Glutamatergic neuron (in vitro differentiated cells): Measurements from ENCODE around the gene SLC30A2. TPM values are rescaled to one million over a fixed set of nuclear protein-coding genes. Genes with fewer than 3 reads are reported as not detected.

Experiments
- DNase-seq: peaks from one replicate; pipeline ENCODE4 v3.0.0; 2022
- H3K27ac Mint-ChIP-seq: one replicate; pipeline ENCODE4 v1.8.0; 2020; ENCODE audit warnings: mild to moderate bottlenecking, mixed read lengths, inconsistent platforms; ENCODE audit not compliant: unreplicated experiment
- H3K27me3 Mint-ChIP-seq: one replicate; pipeline ENCODE4 v1.8.0; 2020; ENCODE audit warnings: mild to moderate bottlenecking, moderate library complexity, mixed read lengths, inconsistent platforms; ENCODE audit not compliant: unreplicated experiment
- H3K36me3 Mint-ChIP-seq: one replicate; pipeline ENCODE4 v1.8.0; 2020; ENCODE audit warnings: mild to moderate bottlenecking, mixed read lengths, inconsistent platforms; ENCODE audit not compliant: unreplicated experiment
- H3K4me1 Mint-ChIP-seq: one replicate; pipeline ENCODE4 v1.8.0; 2020; ENCODE audit warnings: mild to moderate bottlenecking, low read depth, mixed read lengths, inconsistent platforms; ENCODE audit not compliant: unreplicated experiment
- H3K4me3 Mint-ChIP-seq: one replicate; pipeline ENCODE4 v1.8.0; 2020; ENCODE audit warnings: mild to moderate bottlenecking, mixed read lengths, inconsistent platforms; ENCODE audit not compliant: unreplicated experiment
- H3K9me3 Mint-ChIP-seq: one replicate; pipeline ENCODE4 v1.8.0; 2020; ENCODE audit warnings: mild to moderate bottlenecking, moderate library complexity, mixed read lengths, inconsistent platforms; ENCODE audit not compliant: unreplicated experiment
- total RNA-seq: library from RNA; stranded (reverse); fragmentation: NEBNext Ultra II Directional; extraction: Animal tissue kit (Norgen Biotek cat#: 25700); gene quantifications from one replicate; pipeline ENCODE4 v1.2.1, GENCODE V29; 2021; ENCODE audit not compliant: unreplicated experiment
- TF ChIP-seq, protein P1 (sequence below): fragments of 200-600 bp; sonication (generic); IDR thresholded peaks from one replicate; pipeline ENCODE4 v1.5.0; 2021; ENCODE audit not compliant: partially characterized antibody, unreplicated experiment

SLC30A2 gene
- total RNA-seq, 1 donor from 2014 or later = not detected

DNA sequence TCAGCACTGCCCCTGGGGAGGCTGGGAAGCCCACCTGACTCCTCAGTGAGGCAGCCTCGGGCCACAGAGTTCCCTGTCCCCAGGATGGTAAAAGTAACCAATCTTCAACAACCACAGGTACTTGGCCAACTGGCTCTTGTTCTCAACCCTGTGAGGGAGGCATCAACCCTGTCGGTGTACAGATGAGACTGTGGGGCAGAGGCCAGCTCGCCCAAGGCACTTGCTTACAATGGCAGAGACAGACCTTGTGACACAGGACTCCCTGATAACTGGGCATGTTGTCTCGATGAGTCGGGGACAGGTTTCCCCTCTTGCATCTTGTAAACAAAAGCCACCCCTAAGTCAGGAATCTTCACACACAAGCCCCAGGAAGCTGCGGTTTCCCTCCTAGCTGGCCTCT lies 8.0 kb downstream of the SLC30A2 start:
- TF ChIP-seq, protein P1, sequence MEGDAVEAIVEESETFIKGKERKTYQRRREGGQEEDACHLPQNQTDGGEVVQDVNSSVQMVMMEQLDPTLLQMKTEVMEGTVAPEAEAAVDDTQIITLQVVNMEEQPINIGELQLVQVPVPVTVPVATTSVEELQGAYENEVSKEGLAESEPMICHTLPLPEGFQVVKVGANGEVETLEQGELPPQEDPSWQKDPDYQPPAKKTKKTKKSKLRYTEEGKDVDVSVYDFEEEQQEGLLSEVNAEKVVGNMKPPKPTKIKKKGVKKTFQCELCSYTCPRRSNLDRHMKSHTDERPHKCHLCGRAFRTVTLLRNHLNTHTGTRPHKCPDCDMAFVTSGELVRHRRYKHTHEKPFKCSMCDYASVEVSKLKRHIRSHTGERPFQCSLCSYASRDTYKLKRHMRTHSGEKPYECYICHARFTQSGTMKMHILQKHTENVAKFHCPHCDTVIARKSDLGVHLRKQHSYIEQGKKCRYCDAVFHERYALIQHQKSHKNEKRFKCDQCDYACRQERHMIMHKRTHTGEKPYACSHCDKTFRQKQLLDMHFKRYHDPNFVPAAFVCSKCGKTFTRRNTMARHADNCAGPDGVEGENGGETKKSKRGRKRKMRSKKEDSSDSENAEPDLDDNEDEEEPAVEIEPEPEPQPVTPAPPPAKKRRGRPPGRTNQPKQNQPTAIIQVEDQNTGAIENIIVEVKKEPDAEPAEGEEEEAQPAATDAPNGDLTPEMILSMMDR = no peak
- no peaks in the 10 kb centered on the region for H3K4me1 Mint-ChIP-seq
- no peak for DNase-seq
- H3K4me3 Mint-ChIP-seq = no peak overlapping the region
- H3K36me3 Mint-ChIP-seq = no peaks in the 10 kb centered on the region
- H3K27ac Mint-ChIP-seq = no peak overlapping the region
- peaks cover 3% of the 10 kb centered on the region for H3K27me3 Mint-ChIP-seq
- H3K9me3 Mint-ChIP-seq = peaks cover 7% of the 10 kb centered on the region

DNA sequence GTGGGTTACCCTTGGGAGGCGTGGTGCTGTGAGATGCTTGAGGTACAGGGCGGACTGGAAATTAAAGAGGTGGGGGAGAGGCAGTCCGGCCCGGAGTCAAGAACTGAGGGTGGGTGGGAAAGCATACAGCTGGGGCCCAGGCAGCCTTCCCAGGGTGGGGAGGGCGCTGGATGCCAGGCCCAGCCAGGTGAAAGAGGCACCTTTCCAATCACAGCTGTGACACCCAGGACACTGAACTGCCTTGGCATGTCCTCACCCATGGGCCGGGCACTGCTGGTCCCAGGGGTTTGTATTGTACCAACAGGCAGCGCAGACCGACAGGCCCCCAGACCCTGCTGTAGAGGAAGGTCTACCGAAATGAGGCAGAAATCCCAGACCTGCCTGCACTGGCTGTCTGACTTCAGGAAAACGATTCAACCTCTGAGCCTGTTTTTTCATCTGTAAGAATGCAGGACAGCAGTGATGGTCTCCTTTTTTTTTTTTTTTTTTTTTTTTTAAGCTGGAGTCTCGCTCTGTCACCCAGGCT lies 9.1 kb downstream of the SLC30A2 start:
- Mint-ChIP-seq H3K27ac (no peak overlapping the region), H3K4me3 (no peak overlapping the region), H3K36me3 (no peaks in the 10 kb centered on the region), H3K9me3 (peaks cover 8% of the 10 kb centered on the region), H3K4me1 (no peaks in the 10 kb centered on the region), H3K27me3 (peaks cover 5% of the 10 kb centered on the region)
- TF ChIP-seq, protein P1 = no peak
- DNase-seq = no peak

DNA sequence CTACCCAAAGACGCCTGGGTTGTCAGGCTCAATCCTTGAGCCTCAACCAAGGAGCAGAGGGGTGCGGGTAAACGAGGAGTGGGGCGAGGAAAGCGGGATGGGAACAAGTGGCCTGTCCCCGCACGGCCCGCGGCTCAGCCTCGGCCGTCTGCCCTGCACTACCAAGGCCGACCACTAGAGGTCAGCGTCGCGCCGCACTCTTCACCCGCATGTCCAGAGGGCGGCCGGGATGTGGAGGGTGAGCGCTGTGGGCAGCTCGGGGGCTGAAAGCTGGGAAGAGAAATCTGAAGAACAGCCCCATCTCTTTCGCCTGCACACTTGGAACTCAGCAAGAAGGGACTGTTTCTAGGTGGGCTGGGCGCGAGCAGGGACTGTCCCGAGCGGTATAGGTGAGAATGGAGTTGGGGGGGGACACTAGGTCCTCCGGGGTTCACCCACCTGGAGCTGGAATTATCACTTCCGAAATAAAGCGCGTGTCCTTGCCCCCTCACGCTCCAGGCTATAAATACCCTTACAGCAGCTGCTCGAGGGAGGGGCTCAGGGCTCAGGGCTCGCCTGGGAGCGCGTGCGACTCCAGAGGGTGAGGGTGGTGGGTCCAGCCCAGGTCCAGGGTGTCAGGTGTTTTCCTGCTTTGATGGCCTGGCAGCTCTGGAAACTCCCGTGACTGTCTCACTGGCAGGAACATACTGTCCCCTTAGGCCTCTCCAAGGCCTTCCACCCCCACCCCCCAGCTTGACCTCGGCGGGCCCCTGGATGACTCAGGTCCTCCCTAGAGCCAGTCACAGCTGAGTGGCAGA lies 9.8 kb downstream of the SLC30A2 start:
- TF ChIP-seq, protein P1 = peak; percentile 100
- peaks cover 5% of the 10 kb centered on the region for H3K27me3 Mint-ChIP-seq

DNA sequence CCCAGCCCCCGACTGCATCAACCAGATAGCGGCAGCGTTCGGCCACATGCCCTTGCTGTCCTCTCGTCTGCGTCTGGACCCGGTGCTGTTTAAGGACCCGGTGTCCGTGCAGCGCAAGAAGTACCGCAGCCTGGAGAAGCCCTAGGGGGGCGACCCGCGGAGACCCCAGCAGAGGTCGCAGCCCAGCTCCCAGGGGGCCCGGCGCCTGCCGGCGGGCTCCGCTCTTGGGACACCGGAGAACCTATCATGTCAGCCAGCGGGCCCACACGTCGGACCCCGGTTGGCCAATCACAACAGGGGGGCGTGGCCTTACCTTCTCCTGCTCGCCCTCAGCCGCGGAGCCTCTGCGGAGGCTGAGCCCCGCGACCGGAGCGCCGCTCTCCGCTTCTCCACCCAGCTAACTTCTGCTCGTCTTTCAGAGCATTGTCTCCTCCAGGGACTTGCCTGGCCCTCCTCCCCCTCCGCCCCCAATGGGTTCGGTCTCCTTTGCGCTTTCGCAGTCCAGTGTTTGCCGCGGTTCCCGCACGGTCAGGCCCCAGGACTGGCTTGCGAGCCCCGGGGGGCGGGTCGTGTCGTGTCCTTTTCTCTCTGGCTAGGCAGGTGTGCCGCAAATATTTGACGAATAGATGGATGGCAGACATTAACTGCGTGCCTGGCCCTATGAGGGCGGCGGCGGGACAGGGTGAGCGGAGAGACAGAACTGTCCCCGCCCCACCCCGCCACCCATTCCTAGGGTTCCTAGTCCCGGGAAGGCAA lies 10.5 kb downstream of the SLC30A2 start:
- Mint-ChIP-seq H3K36me3 (no peaks in the 10 kb centered on the region), H3K9me3 (peaks cover 8% of the 10 kb centered on the region), H3K4me3 (peak overlapping the region; percentile 94), H3K27me3 (peaks cover 8% of the 10 kb centered on the region), H3K27ac (no peak overlapping the region), H3K4me1 (peaks cover 3% of the 10 kb centered on the region)
- TF ChIP-seq, protein P1 = no peak
- peak; percentile 95 for DNase-seq

More for the DNA sequence above, 9.8 kb downstream of the SLC30A2 start:
- H3K4me1 Mint-ChIP-seq = peaks cover under 1% of the 10 kb centered on the region
- H3K4me3 Mint-ChIP-seq = peak overlapping the region; percentile 94
- H3K36me3 Mint-ChIP-seq = no peaks in the 10 kb centered on the region
- peaks cover 8% of the 10 kb centered on the region for H3K9me3 Mint-ChIP-seq
- no peak overlapping the region for H3K27ac Mint-ChIP-seq
- DNase-seq = peak; percentile 90
